GM23338 (cell line): ENCODE measurements around the gene CNN2.

Experiments
- CREB1 ChIP-seq: fragments of 250-450 bp; sonication (Bioruptor Pico); IDR thresholded peaks from 2 replicates; pipeline ENCODE4 v1.5.0; 2020; ENCODE audit warnings: low read depth, mild to moderate bottlenecking, moderate library complexity
- EZH2 ChIP-seq: fragments of 200-600 bp; sonication (generic); IDR thresholded peaks from one replicate; pipeline ENCODE4 v1.8.0; 2017; ENCODE audit warnings: antibody characterized with exemption, mild to moderate bottlenecking, low read depth; ENCODE audit not compliant: unreplicated experiment
- EZH2phosphoT487 ChIP-seq: fragments of 200-600 bp; sonication (generic); IDR thresholded peaks from one replicate; pipeline ENCODE4 v1.8.1; 2018; ENCODE audit warnings: antibody characterized with exemption; ENCODE audit not compliant: unreplicated experiment
- JUNB ChIP-seq: IDR thresholded peaks from one replicate; pipeline ENCODE4 v1.6.1; 2016; ENCODE audit warnings: antibody characterized with exemption; ENCODE audit not compliant: unreplicated experiment
- NANOG ChIP-seq: IDR thresholded peaks from 2 replicates; pipeline ENCODE4 v1.6.1; 2016; ENCODE audit warnings: antibody characterized with exemption, borderline replicate concordance
- POLR2AphosphoS5 ChIP-seq: IDR thresholded peaks from 2 replicates; pipeline ENCODE4 v1.6.1; 2016; ENCODE audit warnings: antibody characterized with exemption, low read depth
- ZNF114 ChIP-seq: fragments of 250-450 bp; sonication (Bioruptor Pico); IDR thresholded peaks from 2 replicates; pipeline ENCODE4 v1.5.0; 2020; ENCODE audit warnings: mild to moderate bottlenecking, moderate library complexity
- TF ChIP-seq, protein P1 (sequence below): IDR thresholded peaks from one replicate; pipeline ENCODE4 v1.6.1; 2018; ENCODE audit warnings: antibody characterized with exemption; ENCODE audit not compliant: unreplicated experiment
- TF ChIP-seq, protein P2 (sequence below), 2 experiments: fragments of 200-600 bp in 1 of 2; sonication (generic) in 1 of 2; conservative IDR thresholded peaks; 2 replicates each; pipeline versions ENCODE4 v1.5.1 to v1.6.1; 2016 to 2017; ENCODE audit warnings: antibody characterized with exemption in 2 of 2, low read depth in 2 of 2, mild to moderate bottlenecking in 2 of 2, moderate library complexity in 1 of 2
- TF ChIP-seq, protein P3 (sequence below): IDR thresholded peaks from 2 replicates; pipeline ENCODE4 v1.6.1; 2016; ENCODE audit warnings: antibody characterized with exemption
- TF ChIP-seq, protein P4 (sequence below): fragments of 250-450 bp; sonication (Bioruptor Pico); IDR thresholded peaks from 2 replicates; pipeline ENCODE4 v1.5.0; 2020; ENCODE audit warnings: mild to moderate bottlenecking, moderate library complexity

DNA sequence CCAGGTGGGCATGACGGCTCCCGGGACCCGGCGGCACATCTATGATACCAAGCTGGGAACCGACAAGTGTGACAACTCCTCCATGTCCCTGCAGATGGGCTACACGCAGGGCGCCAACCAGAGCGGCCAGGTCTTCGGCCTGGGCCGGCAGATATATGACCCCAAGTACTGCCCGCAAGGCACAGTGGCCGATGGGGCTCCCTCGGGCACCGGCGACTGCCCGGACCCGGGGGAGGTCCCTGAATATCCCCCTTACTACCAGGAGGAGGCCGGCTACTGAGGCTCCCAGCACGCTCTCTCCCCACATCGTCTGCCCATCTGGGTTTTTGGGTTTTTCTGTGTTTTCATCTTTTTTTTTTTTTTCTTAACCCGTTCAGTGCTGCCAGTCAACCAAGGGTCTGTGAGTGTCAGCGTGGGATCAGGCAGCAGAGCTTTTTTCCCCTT, 11.2 kb downstream of the CNN2 start:
- TF ChIP-seq, protein P1, sequence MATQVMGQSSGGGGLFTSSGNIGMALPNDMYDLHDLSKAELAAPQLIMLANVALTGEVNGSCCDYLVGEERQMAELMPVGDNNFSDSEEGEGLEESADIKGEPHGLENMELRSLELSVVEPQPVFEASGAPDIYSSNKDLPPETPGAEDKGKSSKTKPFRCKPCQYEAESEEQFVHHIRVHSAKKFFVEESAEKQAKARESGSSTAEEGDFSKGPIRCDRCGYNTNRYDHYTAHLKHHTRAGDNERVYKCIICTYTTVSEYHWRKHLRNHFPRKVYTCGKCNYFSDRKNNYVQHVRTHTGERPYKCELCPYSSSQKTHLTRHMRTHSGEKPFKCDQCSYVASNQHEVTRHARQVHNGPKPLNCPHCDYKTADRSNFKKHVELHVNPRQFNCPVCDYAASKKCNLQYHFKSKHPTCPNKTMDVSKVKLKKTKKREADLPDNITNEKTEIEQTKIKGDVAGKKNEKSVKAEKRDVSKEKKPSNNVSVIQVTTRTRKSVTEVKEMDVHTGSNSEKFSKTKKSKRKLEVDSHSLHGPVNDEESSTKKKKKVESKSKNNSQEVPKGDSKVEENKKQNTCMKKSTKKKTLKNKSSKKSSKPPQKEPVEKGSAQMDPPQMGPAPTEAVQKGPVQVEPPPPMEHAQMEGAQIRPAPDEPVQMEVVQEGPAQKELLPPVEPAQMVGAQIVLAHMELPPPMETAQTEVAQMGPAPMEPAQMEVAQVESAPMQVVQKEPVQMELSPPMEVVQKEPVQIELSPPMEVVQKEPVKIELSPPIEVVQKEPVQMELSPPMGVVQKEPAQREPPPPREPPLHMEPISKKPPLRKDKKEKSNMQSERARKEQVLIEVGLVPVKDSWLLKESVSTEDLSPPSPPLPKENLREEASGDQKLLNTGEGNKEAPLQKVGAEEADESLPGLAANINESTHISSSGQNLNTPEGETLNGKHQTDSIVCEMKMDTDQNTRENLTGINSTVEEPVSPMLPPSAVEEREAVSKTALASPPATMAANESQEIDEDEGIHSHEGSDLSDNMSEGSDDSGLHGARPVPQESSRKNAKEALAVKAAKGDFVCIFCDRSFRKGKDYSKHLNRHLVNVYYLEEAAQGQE, result no peak
- TF ChIP-seq, protein P2, sequence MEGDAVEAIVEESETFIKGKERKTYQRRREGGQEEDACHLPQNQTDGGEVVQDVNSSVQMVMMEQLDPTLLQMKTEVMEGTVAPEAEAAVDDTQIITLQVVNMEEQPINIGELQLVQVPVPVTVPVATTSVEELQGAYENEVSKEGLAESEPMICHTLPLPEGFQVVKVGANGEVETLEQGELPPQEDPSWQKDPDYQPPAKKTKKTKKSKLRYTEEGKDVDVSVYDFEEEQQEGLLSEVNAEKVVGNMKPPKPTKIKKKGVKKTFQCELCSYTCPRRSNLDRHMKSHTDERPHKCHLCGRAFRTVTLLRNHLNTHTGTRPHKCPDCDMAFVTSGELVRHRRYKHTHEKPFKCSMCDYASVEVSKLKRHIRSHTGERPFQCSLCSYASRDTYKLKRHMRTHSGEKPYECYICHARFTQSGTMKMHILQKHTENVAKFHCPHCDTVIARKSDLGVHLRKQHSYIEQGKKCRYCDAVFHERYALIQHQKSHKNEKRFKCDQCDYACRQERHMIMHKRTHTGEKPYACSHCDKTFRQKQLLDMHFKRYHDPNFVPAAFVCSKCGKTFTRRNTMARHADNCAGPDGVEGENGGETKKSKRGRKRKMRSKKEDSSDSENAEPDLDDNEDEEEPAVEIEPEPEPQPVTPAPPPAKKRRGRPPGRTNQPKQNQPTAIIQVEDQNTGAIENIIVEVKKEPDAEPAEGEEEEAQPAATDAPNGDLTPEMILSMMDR (conservative IDR thresholded peaks at IDR 0.05; ENCODE audit: low read depth in 2 of 2), result no peak
- TF ChIP-seq JUNB (no peak), EZH2 (no peak), ZNF114 (CRISPR knock-in tag) (no peak), EZH2phosphoT487 (no peak), CREB1 (CRISPR knock-in tag) (no peak), POLR2AphosphoS5 (no peak), NANOG (no peak)
- TF ChIP-seq, protein P3, sequence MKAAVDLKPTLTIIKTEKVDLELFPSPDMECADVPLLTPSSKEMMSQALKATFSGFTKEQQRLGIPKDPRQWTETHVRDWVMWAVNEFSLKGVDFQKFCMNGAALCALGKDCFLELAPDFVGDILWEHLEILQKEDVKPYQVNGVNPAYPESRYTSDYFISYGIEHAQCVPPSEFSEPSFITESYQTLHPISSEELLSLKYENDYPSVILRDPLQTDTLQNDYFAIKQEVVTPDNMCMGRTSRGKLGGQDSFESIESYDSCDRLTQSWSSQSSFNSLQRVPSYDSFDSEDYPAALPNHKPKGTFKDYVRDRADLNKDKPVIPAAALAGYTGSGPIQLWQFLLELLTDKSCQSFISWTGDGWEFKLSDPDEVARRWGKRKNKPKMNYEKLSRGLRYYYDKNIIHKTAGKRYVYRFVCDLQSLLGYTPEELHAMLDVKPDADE, result no peak
- TF ChIP-seq, protein P4, sequence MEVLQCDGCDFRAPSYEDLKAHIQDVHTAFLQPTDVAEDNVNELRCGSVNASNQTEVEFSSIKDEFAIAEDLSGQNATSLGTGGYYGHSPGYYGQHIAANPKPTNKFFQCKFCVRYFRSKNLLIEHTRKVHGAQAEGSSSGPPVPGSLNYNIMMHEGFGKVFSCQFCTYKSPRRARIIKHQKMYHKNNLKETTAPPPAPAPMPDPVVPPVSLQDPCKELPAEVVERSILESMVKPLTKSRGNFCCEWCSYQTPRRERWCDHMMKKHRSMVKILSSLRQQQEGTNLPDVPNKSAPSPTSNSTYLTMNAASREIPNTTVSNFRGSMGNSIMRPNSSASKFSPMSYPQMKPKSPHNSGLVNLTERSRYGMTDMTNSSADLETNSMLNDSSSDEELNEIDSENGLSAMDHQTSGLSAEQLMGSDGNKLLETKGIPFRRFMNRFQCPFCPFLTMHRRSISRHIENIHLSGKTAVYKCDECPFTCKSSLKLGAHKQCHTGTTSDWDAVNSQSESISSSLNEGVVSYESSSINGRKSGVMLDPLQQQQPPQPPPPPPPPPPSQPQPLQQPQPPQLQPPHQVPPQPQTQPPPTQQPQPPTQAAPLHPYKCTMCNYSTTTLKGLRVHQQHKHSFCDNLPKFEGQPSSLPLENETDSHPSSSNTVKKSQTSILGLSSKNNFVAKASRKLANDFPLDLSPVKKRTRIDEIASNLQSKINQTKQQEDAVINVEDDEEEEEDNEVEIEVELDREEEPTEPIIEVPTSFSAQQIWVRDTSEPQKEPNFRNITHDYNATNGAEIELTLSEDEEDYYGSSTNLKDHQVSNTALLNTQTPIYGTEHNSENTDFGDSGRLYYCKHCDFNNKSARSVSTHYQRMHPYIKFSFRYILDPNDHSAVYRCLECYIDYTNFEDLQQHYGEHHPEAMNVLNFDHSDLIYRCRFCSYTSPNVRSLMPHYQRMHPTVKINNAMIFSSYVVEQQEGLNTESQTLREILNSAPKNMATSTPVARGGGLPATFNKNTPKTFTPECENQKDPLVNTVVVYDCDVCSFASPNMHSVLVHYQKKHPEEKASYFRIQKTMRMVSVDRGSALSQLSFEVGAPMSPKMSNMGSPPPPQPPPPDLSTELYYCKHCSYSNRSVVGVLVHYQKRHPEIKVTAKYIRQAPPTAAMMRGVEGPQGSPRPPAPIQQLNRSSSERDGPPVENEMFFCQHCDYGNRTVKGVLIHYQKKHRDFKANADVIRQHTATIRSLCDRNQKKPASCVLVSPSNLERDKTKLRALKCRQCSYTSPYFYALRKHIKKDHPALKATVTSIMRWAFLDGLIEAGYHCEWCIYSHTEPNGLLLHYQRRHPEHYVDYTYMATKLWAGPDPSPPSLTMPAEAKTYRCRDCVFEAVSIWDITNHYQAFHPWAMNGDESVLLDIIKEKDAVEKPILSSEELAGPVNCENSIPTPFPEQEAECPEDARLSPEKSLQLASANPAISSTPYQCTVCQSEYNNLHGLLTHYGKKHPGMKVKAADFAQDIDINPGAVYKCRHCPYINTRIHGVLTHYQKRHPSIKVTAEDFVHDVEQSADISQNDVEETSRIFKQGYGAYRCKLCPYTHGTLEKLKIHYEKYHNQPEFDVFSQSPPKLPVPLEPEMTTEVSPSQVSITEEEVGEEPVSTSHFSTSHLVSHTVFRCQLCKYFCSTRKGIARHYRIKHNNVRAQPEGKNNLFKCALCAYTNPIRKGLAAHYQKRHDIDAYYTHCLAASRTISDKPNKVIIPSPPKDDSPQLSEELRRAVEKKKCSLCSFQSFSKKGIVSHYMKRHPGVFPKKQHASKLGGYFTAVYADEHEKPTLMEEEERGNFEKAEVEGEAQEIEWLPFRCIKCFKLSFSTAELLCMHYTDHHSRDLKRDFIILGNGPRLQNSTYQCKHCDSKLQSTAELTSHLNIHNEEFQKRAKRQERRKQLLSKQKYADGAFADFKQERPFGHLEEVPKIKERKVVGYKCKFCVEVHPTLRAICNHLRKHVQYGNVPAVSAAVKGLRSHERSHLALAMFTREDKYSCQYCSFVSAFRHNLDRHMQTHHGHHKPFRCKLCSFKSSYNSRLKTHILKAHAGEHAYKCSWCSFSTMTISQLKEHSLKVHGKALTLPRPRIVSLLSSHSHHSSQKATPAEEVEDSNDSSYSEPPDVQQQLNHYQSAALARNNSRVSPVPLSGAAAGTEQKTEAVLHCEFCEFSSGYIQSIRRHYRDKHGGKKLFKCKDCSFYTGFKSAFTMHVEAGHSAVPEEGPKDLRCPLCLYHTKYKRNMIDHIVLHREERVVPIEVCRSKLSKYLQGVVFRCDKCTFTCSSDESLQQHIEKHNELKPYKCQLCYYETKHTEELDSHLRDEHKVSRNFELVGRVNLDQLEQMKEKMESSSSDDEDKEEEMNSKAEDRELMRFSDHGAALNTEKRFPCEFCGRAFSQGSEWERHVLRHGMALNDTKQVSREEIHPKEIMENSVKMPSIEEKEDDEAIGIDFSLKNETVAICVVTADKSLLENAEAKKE, result no peak
